Parathyroid adenoma (tissue), 2 donors: ENCODE measurements around the gene HERC2.
A peak's percentile ranks its signal among the peaks of the same experiment; 100 is the strongest.

ENCODE experiments used
- H2AFZ ChIP-seq: fragments of 300-600 bp; sonication (generic); one replicate; pipeline ENCODE4 v1.7.0; 2017; ENCODE audit warnings: antibody characterized with exemption, mild to moderate bottlenecking
- H3K27ac ChIP-seq: fragments of 300-600 bp; sonication (generic); one replicate; pipeline ENCODE4 v1.7.0; 2017
- H3K27me3 ChIP-seq: fragments of 300-600 bp; sonication (generic); one replicate; pipeline ENCODE4 v1.7.0; 2017; ENCODE audit warnings: low read length; ENCODE audit not compliant: control insufficient read depth, insufficient read depth
- H3K36me3 ChIP-seq: fragments of 300-600 bp; sonication (generic); one replicate; pipeline ENCODE4 v1.7.0; 2017; ENCODE audit warnings: low read length; ENCODE audit not compliant: control insufficient read depth, insufficient read depth
- H3K4me1 ChIP-seq: fragments of 300-600 bp; sonication (generic); one replicate; pipeline ENCODE4 v1.7.0; 2017; ENCODE audit warnings: control low read depth
- H3K4me2 ChIP-seq: fragments of 300-600 bp; sonication (generic); one replicate; pipeline ENCODE4 v1.7.0; 2017; ENCODE audit warnings: low read length
- H3K4me3 ChIP-seq: fragments of 300-600 bp; sonication (generic); one replicate; pipeline ENCODE4 v1.7.0; 2017; ENCODE audit warnings: low read depth, low read length
- H3K79me2 ChIP-seq: fragments of 300-600 bp; sonication (generic); one replicate; pipeline ENCODE4 v1.7.0; 2017; ENCODE audit warnings: control low read depth
- H3K9ac ChIP-seq: fragments of 300-600 bp; sonication (generic); one replicate; pipeline ENCODE4 v1.7.0; 2017; ENCODE audit warnings: mild to moderate bottlenecking
- H3K9me3 ChIP-seq: fragments of 300-600 bp; sonication (generic); one replicate; pipeline ENCODE4 v1.7.0; 2017; ENCODE audit warnings: low read length; ENCODE audit not compliant: control insufficient read depth
- TF ChIP-seq, protein P1 (sequence below): fragments of 300-600 bp; sonication (generic); IDR thresholded peaks from one replicate; pipeline ENCODE4 v1.7.0; 2017; ENCODE audit warnings: antibody characterized with exemption, mild to moderate bottlenecking
- donor health status: primary hyperparathyroidism.

Gene HERC2

DNA sequence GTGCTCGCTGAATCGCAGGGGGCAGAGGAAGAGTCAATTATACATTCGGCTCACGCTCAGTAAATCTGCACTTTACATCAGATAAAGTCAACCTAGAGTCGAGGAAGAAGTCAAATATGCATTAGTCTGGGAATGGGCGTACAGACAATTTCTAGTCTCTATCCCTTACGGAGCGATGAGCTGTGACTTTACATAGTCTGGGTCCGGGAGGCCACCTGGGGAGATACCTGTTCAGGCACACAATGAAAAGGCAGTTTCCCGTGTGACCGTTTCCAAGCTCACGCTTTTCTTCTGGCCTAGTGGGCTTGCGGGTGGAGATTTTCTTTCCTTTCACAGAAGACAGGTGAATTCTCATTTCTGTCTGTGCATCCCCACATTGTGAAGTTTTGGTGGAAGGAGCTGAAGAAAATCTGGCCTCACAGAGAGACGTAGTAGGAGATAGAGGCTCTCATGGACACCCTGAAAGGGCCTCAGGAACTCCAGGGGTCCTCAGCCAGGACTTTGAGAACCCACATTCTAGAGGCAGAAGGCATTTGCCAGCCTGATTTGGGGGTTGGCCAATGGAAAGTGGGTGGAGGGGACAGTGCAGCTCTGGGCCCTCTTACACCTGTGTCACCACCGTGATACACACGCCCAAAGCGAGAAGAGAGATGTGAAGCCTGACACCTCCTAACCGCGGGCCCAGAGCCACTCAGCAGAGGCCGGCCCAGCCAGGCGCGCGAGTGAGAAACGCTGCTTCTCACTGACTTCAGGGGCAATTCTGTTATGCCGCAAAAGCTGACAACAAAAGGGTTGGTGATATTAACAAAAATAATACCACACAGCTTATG, 212.1 kb downstream of the HERC2 start:
- Histone ChIP-seq H3K9me3 (no peaks in the 10 kb centered on the region), H3K36me3 (no peaks in the 10 kb centered on the region), H3K4me2 (no peak overlapping the region), H3K4me1 (no peaks in the 10 kb centered on the region), H3K27me3 (no peaks in the 10 kb centered on the region), H3K9ac (no peak overlapping the region), H3K27ac (no peak overlapping the region), H3K79me2 (no peaks in the 10 kb centered on the region), H3K4me3 (no peak overlapping the region), H2AFZ (no peak overlapping the region)
- TF ChIP-seq, protein P1, sequence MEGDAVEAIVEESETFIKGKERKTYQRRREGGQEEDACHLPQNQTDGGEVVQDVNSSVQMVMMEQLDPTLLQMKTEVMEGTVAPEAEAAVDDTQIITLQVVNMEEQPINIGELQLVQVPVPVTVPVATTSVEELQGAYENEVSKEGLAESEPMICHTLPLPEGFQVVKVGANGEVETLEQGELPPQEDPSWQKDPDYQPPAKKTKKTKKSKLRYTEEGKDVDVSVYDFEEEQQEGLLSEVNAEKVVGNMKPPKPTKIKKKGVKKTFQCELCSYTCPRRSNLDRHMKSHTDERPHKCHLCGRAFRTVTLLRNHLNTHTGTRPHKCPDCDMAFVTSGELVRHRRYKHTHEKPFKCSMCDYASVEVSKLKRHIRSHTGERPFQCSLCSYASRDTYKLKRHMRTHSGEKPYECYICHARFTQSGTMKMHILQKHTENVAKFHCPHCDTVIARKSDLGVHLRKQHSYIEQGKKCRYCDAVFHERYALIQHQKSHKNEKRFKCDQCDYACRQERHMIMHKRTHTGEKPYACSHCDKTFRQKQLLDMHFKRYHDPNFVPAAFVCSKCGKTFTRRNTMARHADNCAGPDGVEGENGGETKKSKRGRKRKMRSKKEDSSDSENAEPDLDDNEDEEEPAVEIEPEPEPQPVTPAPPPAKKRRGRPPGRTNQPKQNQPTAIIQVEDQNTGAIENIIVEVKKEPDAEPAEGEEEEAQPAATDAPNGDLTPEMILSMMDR = no peak

DNA sequence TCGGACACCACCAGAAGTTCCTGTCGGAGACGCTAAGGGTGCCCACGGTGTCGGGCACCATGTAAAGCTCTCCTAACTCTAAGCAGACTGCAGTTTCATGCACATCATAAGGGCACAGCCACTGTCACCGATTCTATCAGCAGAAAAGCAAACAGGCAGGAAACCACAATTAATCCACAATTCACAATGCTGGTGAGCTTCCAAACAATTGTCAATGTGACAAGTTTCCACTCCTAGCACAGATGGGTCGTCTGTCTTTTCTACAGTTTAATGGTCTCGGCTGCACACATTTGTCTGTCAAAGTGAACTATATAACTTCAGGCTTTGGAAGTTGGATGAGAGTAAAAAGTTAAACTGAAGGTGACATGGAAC, 214.1 kb downstream of the HERC2 start:
- Histone ChIP-seq H3K4me3 (no peak overlapping the region), H3K27ac (no peak overlapping the region), H3K4me1 (no peaks in the 10 kb centered on the region)

DNA sequence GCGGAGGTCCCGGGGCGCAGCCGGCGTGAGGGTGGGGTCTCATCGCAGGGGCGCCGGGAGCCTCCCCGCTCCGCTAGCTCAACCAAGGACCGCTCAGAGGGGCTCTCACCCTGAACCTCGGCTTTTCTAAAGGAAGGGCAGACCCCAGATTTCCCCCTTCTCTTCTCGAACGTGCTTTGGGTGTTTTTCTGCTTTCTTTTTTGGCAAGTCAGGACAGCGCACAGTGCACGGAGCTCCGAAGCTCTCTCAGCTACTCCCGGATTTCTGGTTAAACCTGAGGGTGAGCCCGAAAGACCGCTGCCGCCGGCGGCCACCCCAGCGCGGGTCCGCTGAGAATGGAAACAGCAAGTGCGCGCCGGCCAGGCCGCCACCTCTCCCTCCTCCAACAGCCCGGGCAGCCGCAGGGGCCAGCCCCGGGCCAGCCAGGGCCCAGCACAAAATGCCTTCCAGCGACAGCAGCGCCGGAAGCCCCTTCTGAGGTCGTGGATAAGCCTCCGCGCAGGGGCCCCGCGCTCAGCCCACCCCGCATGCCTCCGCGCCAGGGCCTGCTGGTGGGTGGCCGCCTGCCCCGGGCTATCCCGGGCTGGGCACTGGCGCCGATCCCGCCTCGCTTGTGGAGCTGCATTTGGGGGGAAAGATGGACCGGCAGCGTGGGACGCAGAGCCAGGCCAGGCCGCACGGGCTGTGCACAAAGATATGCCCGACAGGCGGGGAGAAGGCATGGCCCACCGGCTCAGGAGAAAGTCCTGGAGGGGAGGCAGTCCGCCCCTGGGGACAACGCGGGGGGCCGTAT, 214.7 kb downstream of the HERC2 start:
- H3K9me3 ChIP-seq = no peaks in the 10 kb centered on the region
- H2AFZ ChIP-seq = peak overlapping the region; percentile 60
- peak overlapping the region; percentile 88 for H3K4me2 ChIP-seq
- H3K79me2 ChIP-seq = no peaks in the 10 kb centered on the region
- TF ChIP-seq, protein P1 = no peak
- H3K36me3 ChIP-seq = no peaks in the 10 kb centered on the region
- peak overlapping the region; percentile 52 for H3K4me3 ChIP-seq
- H3K27me3 ChIP-seq = no peaks in the 10 kb centered on the region
- no peaks in the 10 kb centered on the region for H3K4me1 ChIP-seq
- no peak overlapping the region for H3K9ac ChIP-seq
- no peak overlapping the region for H3K27ac ChIP-seq

More for the DNA sequence above, 214.1 kb downstream of the HERC2 start:
- H3K4me2 ChIP-seq = no peak overlapping the region
- no peak overlapping the region for H2AFZ ChIP-seq
- no peaks in the 10 kb centered on the region for H3K79me2 ChIP-seq
- TF ChIP-seq, protein P1 = no peak
- no peaks in the 10 kb centered on the region for H3K27me3 ChIP-seq
- H3K9ac ChIP-seq = no peak overlapping the region
- no peaks in the 10 kb centered on the region for H3K9me3 ChIP-seq
- H3K36me3 ChIP-seq = no peaks in the 10 kb centered on the region

DNA sequence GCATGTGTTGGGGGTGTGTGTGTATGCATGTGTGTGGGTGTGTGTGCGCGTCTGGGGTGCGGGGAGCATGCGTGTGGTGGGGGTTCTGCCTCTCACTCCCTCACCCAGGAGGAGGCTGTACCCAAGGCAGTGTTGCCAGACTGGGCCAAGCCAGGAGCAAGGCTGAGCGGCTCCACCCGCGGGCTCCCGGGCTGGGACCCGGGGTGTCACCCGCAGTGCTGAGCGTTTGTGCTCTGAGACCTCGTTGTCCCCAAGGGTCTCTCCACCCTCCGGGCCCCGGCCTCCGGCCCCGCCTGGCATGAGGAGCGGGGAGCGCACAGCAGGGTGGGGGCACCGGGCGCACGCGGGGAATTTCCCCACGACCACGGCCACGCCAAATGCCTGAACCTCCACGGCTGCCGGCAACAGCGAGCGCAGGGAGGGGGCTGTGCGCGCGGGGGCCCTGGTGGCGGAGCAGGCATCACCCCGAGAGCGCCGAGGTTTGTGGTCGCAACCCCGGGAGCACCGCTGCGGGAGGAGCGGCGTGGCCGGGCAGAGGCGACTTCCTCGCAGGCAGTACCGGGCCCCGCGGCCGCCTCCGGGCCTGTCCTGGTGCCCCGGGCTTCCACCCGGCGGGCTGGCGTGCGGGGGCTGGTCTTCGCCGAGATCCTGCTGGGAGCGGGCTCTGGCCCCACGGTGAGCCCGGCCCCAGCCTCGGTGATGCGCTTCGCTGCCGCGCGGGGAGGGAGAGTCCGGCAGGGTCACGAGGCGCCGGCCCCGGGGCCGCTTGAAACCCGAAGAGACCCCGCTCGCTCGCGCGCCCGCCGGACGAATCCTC, 215.5 kb downstream of the HERC2 start:
- Histone ChIP-seq H3K27me3 (no peaks in the 10 kb centered on the region), H3K27ac (no peak overlapping the region), H3K9ac (no peak overlapping the region)

More for the DNA sequence above, 215.5 kb downstream of the HERC2 start:
- Histone ChIP-seq H3K9me3 (no peaks in the 10 kb centered on the region), H3K36me3 (no peaks in the 10 kb centered on the region), H3K79me2 (no peaks in the 10 kb centered on the region), H3K4me1 (no peaks in the 10 kb centered on the region), H3K4me3 (peak overlapping the region; percentile 52), H3K4me2 (peak overlapping the region; percentile 88), H2AFZ (peak overlapping the region; percentile 60)
- TF ChIP-seq, protein P1 = no peak
